DMS53 treated with DMSO at 0.1 percent for 48 hours (cell line): ENCODE data around the gene PHLPP1.
A peak's percentile ranks its signal among the peaks of the same experiment; 100 is the strongest.

Source experiments
- DNase-seq: peaks from one replicate; lab custom pipeline; 2025; ENCODE audit not compliant: unreplicated experiment; lab: John Stamatoyannopoulos, UW

PHLPP1 gene

DNA sequence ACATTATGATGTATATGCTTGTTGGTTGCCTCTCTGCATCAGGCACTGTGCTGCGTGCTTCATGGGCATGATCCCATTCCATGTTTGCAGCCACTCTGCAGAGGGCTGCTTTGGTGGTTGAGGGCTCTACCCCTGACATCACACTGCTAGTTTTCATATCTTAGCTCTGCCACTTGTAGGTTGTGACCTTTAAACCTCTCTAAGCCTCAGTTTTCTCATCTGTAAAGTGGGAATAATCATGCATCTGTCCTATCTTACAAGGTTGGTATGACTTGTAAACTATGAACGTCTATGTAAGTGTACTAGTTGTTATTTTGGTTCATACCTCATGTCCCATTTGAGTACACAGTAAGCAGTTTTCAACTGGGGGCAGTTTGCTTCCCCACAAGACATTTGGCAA, 260.4 kb downstream of the PHLPP1 start:
- DNase-seq = no peak

DNA sequence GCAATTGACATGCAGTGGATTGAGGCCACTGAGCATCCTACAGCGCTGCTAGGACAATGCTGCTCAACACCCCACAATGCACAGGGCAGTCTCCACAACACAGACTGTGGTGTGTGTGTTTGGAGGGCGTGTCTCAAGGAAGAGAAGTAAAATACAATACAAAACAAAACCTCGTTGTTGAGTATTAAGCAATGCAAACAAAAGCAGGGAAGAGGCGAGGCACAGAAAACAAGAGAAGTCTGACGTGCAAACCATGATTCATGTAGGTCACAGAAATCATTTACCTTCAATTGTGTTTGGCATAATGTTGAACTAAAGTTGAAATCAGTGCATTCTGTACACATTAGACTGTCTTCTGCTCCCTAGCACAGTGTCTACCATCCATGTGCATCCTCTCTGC, 260.9 kb downstream of the PHLPP1 start:
- DNase-seq = peak; percentile 85

GRCh38 chr18:62977512-62977911, 262.2 kb downstream of the PHLPP1 start:
- no peak for DNase-seq

DNA sequence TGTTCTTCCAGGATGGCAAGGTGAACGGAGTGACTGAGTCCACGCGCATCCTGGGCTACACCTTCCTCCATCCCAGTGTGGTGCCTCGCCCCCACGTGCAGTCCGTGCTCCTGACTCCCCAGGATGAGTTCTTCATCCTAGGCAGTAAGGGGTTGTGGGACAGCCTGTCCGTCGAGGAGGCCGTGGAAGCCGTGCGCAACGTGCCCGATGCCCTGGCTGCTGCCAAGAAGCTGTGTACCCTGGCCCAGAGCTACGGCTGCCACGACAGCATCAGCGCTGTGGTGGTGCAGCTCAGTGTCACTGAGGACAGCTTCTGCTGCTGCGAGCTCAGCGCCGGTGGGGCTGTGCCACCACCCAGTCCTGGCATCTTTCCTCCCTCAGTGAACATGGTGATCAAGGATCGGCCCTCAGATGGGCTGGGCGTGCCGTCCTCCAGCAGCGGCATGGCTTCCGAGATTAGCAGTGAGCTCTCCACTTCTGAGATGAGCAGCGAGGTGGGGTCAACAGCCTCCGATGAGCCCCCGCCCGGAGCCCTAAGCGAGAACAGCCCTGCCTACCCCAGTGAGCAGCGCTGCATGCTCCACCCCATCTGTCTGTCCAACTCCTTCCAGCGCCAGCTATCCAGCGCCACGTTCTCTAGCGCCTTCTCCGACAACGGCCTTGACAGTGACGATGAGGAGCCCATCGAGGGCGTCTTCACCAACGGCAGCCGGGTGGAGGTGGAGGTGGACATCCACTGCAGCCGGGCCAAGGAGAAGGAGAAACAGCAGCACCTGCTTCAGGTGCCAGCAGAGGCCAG, 263.1 kb downstream of the PHLPP1 start:
- DNase-seq = no peak

- peak; percentile 95 for DNase-seq
Observed at GRCh38 chr18:62979176-62979575, 263.8 kb downstream of the PHLPP1 start.

GRCh38 chr18:62979900-62980299, 264.6 kb downstream of the PHLPP1 start:
- DNase-seq = no peak

DNA sequence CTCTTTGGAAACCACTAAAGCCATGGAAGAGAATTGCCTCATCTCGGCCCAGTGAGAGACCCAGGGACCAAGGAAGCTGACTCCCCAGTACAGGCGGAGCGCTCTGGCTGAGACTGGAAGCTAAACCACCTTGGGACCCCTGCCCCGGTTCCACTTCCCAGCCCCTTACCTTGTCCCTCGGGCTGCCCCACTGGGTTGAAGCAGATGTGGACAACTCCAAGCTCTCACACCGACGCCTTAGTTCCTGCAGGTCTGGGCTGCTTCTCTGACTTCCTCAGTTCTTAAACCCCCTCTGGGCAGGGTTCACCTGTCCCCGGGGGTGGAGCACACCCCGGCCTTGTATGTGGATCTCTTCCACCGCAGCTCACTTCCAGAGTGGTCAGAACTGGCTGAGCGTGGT, 266.2 kb downstream of the PHLPP1 start:
- DNase-seq = no peak

- peak; percentile 81 for DNase-seq
Observed at GRCh38 chr18:62982600-62983251, 267.4 kb downstream of the PHLPP1 start.

GRCh38 chr18:62984656-62985315, 269.4 kb downstream of the PHLPP1 start:
- DNase-seq = no peak

DNA sequence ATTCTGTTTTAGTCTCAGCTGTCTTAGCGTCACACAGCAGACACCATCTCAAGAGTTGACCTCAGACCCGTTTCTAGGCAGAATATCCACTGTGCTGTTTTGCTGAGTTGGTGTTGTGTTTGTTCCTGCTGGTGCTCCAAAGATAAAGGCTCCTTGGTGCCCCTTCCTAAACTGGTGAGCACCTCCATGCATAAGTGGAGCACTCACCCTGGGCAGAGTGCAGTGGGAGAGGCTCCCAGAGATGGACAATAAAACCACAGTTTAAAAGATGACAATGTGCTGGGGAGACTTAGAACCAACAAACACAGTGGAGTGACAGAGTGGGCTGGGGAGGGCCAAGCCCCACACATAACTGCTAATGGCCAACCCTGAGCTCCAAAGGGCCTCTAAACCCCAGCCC, 271.1 kb downstream of the PHLPP1 start:
- no peak for DNase-seq

DNA sequence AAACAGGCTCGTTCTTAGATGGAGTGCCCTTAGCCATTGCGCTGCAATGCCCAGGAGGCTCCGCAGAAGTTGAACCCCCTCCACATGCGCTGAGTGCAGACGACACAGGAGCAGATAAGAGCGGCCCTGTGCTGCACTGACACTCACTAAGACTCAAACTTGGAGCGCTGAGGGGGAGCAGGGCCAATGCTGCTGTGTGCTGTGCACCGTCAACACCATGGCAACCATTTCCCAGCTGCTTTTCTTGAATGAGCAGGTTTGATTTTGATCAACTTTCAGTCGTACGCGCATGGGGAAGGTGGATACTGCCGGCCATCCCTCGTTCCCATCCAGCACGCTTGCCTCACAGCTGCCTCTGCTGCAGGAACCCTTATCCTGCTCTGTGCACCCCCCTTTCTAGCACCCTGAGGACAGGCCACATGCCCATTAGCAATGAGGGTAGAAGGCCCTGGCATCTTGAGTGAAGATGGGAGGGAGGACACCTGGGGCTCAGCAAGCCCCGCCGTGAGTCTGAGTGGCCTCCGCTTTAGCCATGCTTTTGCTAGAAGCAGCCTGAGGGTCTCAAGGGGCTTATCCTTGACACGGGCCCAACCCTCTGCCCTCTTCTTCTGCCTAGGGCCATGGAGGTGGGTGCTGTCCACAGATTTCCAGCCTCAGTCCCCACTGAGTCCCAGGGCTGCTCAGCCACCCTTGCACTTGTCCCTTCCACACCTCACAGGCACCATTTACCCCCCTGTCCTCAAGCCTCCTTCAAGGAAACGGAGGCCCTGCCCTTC, 271.9 kb downstream of the PHLPP1 start:
- no peak for DNase-seq

GRCh38 chr18:62987859-62988258, 272.5 kb downstream of the PHLPP1 start:
- no peak for DNase-seq

DNA sequence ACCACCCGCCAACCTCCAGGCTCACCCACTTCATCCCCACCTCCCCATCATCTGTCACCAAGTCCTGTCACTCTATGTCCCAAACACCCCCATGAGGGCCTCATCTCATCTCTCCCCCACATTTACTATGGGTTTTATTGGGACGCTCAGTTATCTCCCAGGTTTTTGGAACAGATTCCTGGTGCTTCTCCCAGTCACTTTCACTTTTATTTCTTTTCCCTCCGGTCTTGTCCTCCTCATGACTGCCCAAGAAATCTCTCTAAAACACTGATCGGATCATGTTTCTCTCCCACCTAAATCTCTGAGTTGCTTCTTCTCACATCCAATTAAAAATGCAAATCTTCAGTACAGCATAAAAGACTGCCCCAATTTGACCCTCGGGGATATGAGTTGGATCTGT, 273.1 kb downstream of the PHLPP1 start:
- DNase-seq = no peak

- DNase-seq = no peak
Observed at GRCh38 chr18:62989195-62989594, 273.9 kb downstream of the PHLPP1 start.

DNA sequence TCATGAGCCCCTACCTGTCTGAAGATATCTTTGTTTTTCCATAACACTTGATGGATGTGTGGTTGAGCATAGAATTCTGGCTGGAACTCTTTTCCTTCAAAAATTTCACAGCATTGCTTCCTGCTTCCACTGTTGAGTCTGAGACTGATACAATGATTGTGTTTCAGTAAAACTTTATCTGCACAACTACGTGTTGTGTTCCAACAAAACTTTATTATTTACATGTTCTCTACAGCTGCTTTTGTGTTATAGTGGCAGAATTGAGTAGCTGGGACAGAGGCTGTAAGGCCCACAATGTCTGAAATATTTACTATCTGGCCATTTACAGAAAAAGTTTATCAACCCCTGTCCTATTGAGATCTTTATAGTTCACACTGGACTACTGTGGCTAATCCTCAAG, 275.3 kb downstream of the PHLPP1 start:
- no peak for DNase-seq

DNA sequence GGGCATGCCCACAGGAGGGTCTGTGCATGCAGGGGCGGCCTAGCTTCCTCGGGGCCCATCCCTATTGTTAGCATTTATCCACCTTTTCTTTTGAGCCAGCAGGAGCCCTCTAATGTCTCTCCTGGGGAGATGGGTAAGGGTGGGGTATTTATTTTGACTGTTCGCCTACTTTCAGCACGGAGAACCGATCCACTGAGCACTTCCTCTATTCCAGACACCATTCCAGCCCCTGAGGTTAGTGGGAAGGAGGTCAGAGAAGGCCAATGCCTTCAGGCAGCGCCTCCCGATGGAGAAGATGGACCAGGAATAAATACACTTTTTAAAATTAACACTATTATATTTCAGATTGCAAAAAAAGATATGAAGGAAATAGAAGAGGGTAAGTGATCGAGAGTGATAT, 276.0 kb downstream of the PHLPP1 start:
- no peak for DNase-seq

- no peak for DNase-seq
Observed at GRCh38 chr18:62991959-62992358, 276.6 kb downstream of the PHLPP1 start.

DNA sequence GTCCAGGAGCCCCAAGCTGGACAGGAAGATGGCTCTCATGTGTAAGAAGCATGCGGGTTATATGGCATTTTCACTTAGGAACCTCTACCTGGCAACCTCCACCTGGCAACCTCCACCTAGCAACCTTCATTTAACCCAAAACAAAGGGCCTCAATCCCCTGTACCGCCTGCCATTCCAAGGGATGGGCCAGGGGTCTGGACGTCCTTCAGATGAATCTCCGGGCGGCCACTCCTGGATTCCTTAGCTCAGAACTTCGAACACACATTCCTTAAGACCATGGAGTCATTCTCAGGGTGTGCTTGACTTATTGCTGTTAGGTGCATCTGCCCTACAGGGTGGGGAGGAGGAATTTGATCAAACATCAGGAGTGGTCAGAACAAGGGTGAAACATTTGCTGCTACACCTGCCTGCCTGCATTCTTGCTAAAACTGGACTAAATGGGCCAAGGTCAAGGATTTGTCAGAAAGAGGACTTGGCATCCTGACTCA, 277.6 kb downstream of the PHLPP1 start:
- DNase-seq = no peak

GRCh38 chr18:62996566-62996965, 281.2 kb downstream of the PHLPP1 start:
- DNase-seq = no peak

GRCh38 chr18:62997076-62997475, 281.7 kb downstream of the PHLPP1 start:
- DNase-seq = no peak

DNA sequence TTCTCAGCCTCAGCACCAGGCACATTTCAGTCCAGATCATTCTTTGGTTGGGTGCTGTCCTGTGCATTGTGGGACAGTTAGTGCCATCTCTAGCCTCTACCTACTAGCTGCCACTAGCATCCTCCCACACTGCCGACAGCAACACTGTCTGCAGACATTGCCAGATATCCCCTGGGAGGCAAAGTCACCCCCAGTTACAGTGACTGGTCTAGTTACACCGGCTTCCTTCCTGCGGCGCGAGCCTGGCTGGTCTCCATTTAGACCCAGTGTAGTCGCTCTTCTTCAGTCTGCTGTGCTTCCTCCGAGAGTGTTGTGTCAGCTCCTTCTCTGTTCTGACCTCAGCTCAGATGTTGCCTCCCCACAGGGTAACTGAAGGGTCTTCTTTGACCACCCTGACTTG, 283.1 kb downstream of the PHLPP1 start:
- no peak for DNase-seq
